ENCODE measurements around the gene CCAR1.

DNA sequence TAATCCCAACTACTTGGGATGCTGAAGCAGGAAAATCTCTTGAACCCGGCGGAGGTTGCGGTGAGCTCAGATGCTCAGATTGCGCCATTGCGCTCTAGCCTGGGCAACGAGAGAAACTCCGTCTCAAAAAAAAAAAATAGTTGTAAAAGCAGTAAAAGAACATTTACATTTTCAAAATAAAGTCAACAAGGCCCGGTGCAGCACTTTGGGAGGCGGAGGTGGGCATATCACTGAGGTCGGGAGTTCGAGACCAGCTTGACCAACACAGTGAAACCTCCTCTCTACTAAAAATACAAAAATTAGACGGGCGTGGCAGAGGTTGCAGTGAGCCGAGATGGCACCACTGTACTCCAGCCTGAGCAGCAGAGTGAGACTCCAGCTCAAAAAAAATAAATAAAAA is 4.0 kb downstream of the CCAR1 start:
- TF ChIP-seq CTCF (IDR thresholded peaks at IDR 0.05; ENCODE audit: low read depth, low read length) (no peak), EZH2phosphoT487 (IDR thresholded peaks at IDR 0.05; ENCODE audit: low read depth) (no peak)

Data from OCI-LY3 (cell line).